Measurements from ENCODE around the gene XRRA1. TPM values are rescaled to one million over a fixed set of nuclear protein-coding genes. Genes with fewer than 3 reads are reported as not detected.

Gene XRRA1
- total RNA-seq, 1 experiment from 2014 or later = 7.3 TPM

DNA sequence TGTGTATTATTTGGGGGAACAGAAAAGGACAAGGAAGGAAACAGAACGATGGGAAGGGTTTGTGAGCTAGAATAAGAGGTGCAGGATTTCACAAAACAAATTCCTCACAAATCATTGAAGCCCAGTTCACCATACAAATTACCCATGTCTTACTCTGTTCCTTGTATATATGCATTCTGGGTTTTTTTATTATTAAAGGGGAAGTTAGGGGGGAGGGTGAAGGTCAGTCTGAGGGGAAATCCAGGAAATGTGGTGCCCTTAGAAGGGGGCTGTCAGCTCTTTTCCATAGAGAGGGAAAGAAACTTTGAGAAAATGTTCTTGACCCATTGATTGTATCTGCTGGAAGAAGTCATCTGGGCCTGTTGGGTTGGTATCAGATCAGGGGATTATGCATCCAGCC lies 109.4 kb downstream of the XRRA1 start:
- ChIA-PET POLR2A (ENCODE audit: low non-redundant PET) (no interaction called here), CTCF (no interaction called here)
- no peaks in the 10 kb centered on the region for H3K4me1 ChIP-seq (ENCODE audit: insufficient read depth, low read length, poor library complexity, severe bottlenecking)
- H3K27ac ChIP-seq (ENCODE audit: low read depth, low read length, poor library complexity, severe bottlenecking) = no peak overlapping the region
- intact Hi-C loops (cut with micrococcal nuclease; ENCODE audit: unreplicated experiment) = no loop called here
- peaks cover 34% of the 10 kb centered on the region for H3K36me3 ChIP-seq (ENCODE audit: insufficient read depth, low read length, poor library complexity, severe bottlenecking)
- no peak for DNase-seq (ENCODE audit: low spot score)
- BruUV-seq (replicated peaks) = no TSS peak
- no peaks in the 10 kb centered on the region for H3K27me3 ChIP-seq (replicated peaks; ENCODE audit: insufficient read depth, low read depth, low read length, poor library complexity)
- TF ChIP-seq EZH2 (IDR thresholded peaks at IDR 0.05; ENCODE audit: borderline replicate concordance, low read depth, low read length, poor library complexity, severe bottlenecking) = no peak
- TF ChIP-seq, protein P1, sequence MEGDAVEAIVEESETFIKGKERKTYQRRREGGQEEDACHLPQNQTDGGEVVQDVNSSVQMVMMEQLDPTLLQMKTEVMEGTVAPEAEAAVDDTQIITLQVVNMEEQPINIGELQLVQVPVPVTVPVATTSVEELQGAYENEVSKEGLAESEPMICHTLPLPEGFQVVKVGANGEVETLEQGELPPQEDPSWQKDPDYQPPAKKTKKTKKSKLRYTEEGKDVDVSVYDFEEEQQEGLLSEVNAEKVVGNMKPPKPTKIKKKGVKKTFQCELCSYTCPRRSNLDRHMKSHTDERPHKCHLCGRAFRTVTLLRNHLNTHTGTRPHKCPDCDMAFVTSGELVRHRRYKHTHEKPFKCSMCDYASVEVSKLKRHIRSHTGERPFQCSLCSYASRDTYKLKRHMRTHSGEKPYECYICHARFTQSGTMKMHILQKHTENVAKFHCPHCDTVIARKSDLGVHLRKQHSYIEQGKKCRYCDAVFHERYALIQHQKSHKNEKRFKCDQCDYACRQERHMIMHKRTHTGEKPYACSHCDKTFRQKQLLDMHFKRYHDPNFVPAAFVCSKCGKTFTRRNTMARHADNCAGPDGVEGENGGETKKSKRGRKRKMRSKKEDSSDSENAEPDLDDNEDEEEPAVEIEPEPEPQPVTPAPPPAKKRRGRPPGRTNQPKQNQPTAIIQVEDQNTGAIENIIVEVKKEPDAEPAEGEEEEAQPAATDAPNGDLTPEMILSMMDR (conservative IDR thresholded peaks at IDR 0.05; ENCODE audit: low read depth, low read length) = no peak
- H3K9me3 ChIP-seq (ENCODE audit: low read depth, low read length, poor library complexity, severe bottlenecking) = no peaks in the 10 kb centered on the region
- H3K4me3 ChIP-seq (ENCODE audit: low read depth, low read length, poor library complexity, severe bottlenecking) = no peak overlapping the region

DNA sequence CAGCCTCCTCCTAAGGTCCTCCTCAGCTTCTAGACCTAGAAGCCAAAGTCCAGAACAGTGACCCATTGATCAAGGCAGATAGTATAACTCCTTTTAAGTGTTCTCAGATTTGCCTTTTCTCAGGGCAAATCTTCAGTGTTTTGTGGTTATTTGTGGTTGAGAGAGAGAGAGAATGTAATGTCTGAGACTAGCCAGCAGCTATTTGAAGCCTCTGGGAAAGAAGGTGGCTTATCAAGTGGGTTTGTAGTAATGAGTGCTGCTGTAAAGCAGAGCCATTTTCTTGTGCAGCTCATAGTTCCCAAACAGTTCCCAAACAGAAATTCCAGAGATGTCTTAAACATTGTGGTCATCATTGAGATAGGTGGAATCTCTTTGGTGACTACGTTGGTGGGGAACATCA lies 110.7 kb downstream of the XRRA1 start:
- intact Hi-C loops (cut with micrococcal nuclease; ENCODE audit: unreplicated experiment) = no loop called here
- no peak overlapping the region for H3K27ac ChIP-seq (ENCODE audit: low read depth, low read length, poor library complexity, severe bottlenecking)
- peaks cover 33% of the 10 kb centered on the region for H3K36me3 ChIP-seq (ENCODE audit: insufficient read depth, low read length, poor library complexity, severe bottlenecking)
- H3K4me1 ChIP-seq (ENCODE audit: insufficient read depth, low read length, poor library complexity, severe bottlenecking) = no peaks in the 10 kb centered on the region
- TF ChIP-seq, protein P1 (conservative IDR thresholded peaks at IDR 0.05; ENCODE audit: low read depth, low read length) = no peak
- TF ChIP-seq EZH2 (IDR thresholded peaks at IDR 0.05; ENCODE audit: borderline replicate concordance, low read depth, low read length, poor library complexity, severe bottlenecking) = no peak
- no peak for DNase-seq (ENCODE audit: low spot score)
- no peak overlapping the region for H3K4me3 ChIP-seq (ENCODE audit: low read depth, low read length, poor library complexity, severe bottlenecking)
- no TSS peak for BruUV-seq (replicated peaks)
- no peaks in the 10 kb centered on the region for H3K27me3 ChIP-seq (replicated peaks; ENCODE audit: insufficient read depth, low read depth, low read length, poor library complexity)
- CTCF ChIA-PET = no interaction called here
- POLR2A ChIA-PET (ENCODE audit: low non-redundant PET) = no interaction called here
- no peaks in the 10 kb centered on the region for H3K9me3 ChIP-seq (ENCODE audit: low read depth, low read length, poor library complexity, severe bottlenecking)

DNA sequence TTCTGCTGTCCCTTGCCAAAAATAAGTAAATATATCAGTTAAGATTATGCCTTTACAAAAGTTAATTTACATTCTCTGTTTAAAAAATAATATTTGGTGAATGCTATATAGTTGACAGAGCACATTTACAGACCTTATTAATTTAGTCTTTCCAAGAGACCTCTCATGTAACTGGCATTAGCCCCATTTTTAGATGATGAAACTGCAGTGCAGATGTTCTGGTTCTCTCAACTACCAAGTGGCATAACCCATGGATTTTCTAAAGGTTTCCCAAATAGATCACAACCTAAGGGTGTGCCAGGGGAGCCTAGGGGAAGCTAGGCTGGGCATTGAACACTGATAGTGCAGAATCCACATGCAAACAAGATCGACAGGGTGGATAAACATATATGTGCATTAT lies 111.7 kb downstream of the XRRA1 start:
- Histone ChIP-seq H3K27ac (ENCODE audit: low read depth, low read length, poor library complexity, severe bottlenecking) (no peak overlapping the region), H3K4me3 (ENCODE audit: low read depth, low read length, poor library complexity, severe bottlenecking) (no peak overlapping the region), H3K27me3 (replicated peaks; ENCODE audit: insufficient read depth, low read depth, low read length, poor library complexity) (no peaks in the 10 kb centered on the region), H3K36me3 (ENCODE audit: insufficient read depth, low read length, poor library complexity, severe bottlenecking) (peaks cover 24% of the 10 kb centered on the region), H3K4me1 (ENCODE audit: insufficient read depth, low read length, poor library complexity, severe bottlenecking) (no peaks in the 10 kb centered on the region), H3K9me3 (ENCODE audit: low read depth, low read length, poor library complexity, severe bottlenecking) (no peaks in the 10 kb centered on the region)
- no peak for DNase-seq (ENCODE audit: low spot score)
- CTCF ChIA-PET = no interaction called here
- BruUV-seq (replicated peaks) = no TSS peak
- POLR2A ChIA-PET (ENCODE audit: low non-redundant PET) = no interaction called here
- TF ChIP-seq, protein P1 (conservative IDR thresholded peaks at IDR 0.05; ENCODE audit: low read depth, low read length) = no peak
- no peak for TF ChIP-seq EZH2 (IDR thresholded peaks at IDR 0.05; ENCODE audit: borderline replicate concordance, low read depth, low read length, poor library complexity, severe bottlenecking)
- intact Hi-C loops (cut with micrococcal nuclease; ENCODE audit: unreplicated experiment) = no loop called here
